Measurements from ENCODE around the gene DENND1A. TPM values are rescaled to one million over a fixed set of nuclear protein-coding genes. Genes with fewer than 3 reads are reported as not detected.

The DENND1A gene
- total RNA-seq, 1 experiment from 2014 or later: 29.7 TPM

DNA sequence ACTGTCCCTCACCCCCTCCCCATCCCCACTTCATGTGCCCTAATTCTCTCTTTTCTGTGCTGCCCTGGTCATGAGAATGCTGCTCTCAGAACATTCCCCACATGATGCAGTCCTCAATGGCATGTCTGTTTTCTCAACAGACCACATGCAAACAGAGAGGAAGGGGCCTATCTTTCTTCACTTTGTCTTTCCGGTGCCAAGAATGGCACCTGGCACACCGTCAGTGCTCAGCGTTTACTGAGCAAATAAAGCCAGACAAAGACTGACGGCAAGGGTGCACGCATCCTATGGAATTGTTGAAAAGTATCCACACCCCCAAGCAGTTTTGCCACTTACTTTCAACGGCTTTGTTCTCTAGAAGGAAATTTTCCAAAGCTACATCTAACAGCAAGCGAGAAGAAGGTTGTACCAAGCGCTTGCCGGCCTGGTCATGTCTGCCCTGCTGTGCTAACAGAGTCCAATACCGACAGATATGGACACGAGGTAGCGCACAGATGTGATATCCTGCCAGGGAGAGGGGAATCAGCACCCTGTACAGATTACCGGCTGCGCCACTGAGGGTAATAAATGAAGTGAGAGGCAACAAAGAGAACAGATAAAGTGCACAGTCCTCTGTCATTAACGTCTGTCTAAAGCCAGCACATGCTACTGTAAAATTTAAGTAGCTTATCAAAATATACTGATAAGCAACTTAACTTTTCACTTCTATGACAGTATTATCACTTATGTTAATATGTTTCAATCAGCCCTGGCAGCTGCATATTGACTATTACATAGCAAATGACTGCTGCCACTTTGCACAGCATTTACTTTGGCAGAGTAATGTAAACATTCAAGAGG is 251.7 kb downstream of the DENND1A start:
- ATAC-seq: peak; percentile 55
- H3K36me3 ChIP-seq (ENCODE audit: low read depth, low read length): no peaks in the 10 kb centered on the region
- no peaks in the 10 kb centered on the region for H3K9me3 ChIP-seq (ENCODE audit: low read length)
- DNase-seq: peak; percentile 65
- peak overlapping the region; percentile 46; the same call in 1 of the 2 replicates for H3K9ac ChIP-seq (ENCODE audit: low read length)
- H3K4me1 ChIP-seq (ENCODE audit: insufficient read depth, low read length): peaks cover 19% of the 10 kb centered on the region
- H3F3A ChIP-seq (ENCODE audit: low read length, unreplicated experiment): no peaks in the 10 kb centered on the region
- H3K9me2 ChIP-seq (replicated peaks; ENCODE audit: low read length): no peaks in the 10 kb centered on the region
- POLR2A ChIA-PET (ENCODE audit: unreplicated experiment): no interaction called here
- BruUV-seq (replicated peaks): no TSS peak
- no peak overlapping the region for H3K4me3 ChIP-seq (ENCODE audit: low read length)
- CTCF ChIA-PET: no interaction called here
- intact Hi-C loops (cut with micrococcal nuclease): no loop called here
- H3K79me2 ChIP-seq (ENCODE audit: low read length): no peaks in the 10 kb centered on the region
- TF ChIP-seq EZH2phosphoT487 (IDR thresholded peaks at IDR 0.05; ENCODE audit: borderline replicate concordance, low read length): no peak
- no peak for TF ChIP-seq EZH2 (IDR thresholded peaks at IDR 0.05; ENCODE audit: low read length, unreplicated experiment)
- TF ChIP-seq CTCF (conservative IDR thresholded peaks at IDR 0.05; ENCODE audit: low read depth, low read length): no peak
- no peaks in the 10 kb centered on the region for H4K20me1 ChIP-seq (ENCODE audit: low read length)
- H3K27ac ChIP-seq (ENCODE audit: low read length): peak overlapping the region; percentile 75
- H3K27me3 ChIP-seq (ENCODE audit: low read length): no peaks in the 10 kb centered on the region
- peak overlapping the region; percentile 63 for H3K4me2 ChIP-seq (ENCODE audit: low read length)
- H2AFZ ChIP-seq (ENCODE audit: low read length): no peak overlapping the region

GRCh38 chr9:123676869-123677268 is 253.1 kb downstream of the DENND1A start:
- TF ChIP-seq CTCF (conservative IDR thresholded peaks at IDR 0.05; ENCODE audit: low read depth, low read length): no peak
- no peak for TF ChIP-seq EZH2phosphoT487 (IDR thresholded peaks at IDR 0.05; ENCODE audit: borderline replicate concordance, low read length)
- TF ChIP-seq EZH2 (IDR thresholded peaks at IDR 0.05; ENCODE audit: low read length, unreplicated experiment): no peak
- POLR2A ChIA-PET (ENCODE audit: unreplicated experiment): no interaction called here

DNA sequence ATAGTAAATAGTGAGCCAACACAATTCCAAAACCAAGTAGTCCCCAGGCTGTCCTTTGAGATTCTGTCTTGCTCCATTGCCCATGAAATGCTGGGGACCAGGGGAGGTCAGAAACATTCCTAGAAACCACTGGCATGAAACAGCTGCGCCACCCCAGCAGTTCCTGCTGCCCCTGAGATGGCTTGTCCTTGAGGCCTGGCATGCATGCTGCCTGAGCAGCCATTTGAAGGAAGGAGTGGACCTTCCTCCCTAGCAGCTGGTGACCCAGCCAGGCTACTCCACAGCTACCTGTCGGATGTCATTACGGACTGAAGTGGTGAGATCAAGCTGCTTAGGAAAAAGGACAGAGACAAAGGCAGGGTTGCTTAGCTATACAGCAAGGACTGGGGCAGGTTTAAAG is 260.6 kb downstream of the DENND1A start:
- CTCF ChIA-PET: no interaction called here
- Histone ChIP-seq H3K27ac (ENCODE audit: low read length) (no peak overlapping the region), H4K20me1 (ENCODE audit: low read length) (no peaks in the 10 kb centered on the region), H3F3A (ENCODE audit: low read length, unreplicated experiment) (no peaks in the 10 kb centered on the region), H3K9ac (ENCODE audit: low read length) (no peak overlapping the region), H3K79me2 (ENCODE audit: low read length) (no peaks in the 10 kb centered on the region), H3K4me3 (ENCODE audit: low read length) (no peak overlapping the region), H3K36me3 (ENCODE audit: low read depth, low read length) (no peaks in the 10 kb centered on the region; the same call in 1 of the 2 replicates), H3K27me3 (ENCODE audit: low read length) (no peaks in the 10 kb centered on the region), H2AFZ (ENCODE audit: low read length) (no peak overlapping the region), H3K9me2 (replicated peaks; ENCODE audit: low read length) (no peaks in the 10 kb centered on the region), H3K4me1 (ENCODE audit: insufficient read depth, low read length) (no peaks in the 10 kb centered on the region), H3K9me3 (ENCODE audit: low read length) (no peaks in the 10 kb centered on the region), H3K4me2 (ENCODE audit: low read length) (no peak overlapping the region)
- BruUV-seq (replicated peaks): no TSS peak
- ATAC-seq (no peak), DNase-seq (no peak)
- no peak for TF ChIP-seq CTCF (conservative IDR thresholded peaks at IDR 0.05; ENCODE audit: low read depth, low read length)
- TF ChIP-seq EZH2phosphoT487 (IDR thresholded peaks at IDR 0.05; ENCODE audit: borderline replicate concordance, low read length): no peak
- TF ChIP-seq EZH2 (IDR thresholded peaks at IDR 0.05; ENCODE audit: low read length, unreplicated experiment): no peak
- intact Hi-C loops (cut with micrococcal nuclease): no loop called here
- POLR2A ChIA-PET (ENCODE audit: unreplicated experiment): no interaction called here

More at GRCh38 chr9:123676869-123677268, 253.1 kb downstream of the DENND1A start:
- no peak for ATAC-seq
- H3K27ac ChIP-seq (ENCODE audit: low read length): no peak overlapping the region
- H3K9me2 ChIP-seq (replicated peaks; ENCODE audit: low read length): no peaks in the 10 kb centered on the region
- H3K4me1 ChIP-seq (ENCODE audit: insufficient read depth, low read length): peaks cover 19% of the 10 kb centered on the region
- no peak overlapping the region for H3K4me3 ChIP-seq (ENCODE audit: low read length)
- no peaks in the 10 kb centered on the region for H4K20me1 ChIP-seq (ENCODE audit: low read length)
- H3F3A ChIP-seq (ENCODE audit: low read length, unreplicated experiment): no peaks in the 10 kb centered on the region
- no TSS peak for BruUV-seq (replicated peaks)
- no peak overlapping the region for H2AFZ ChIP-seq (ENCODE audit: low read length)
- H3K79me2 ChIP-seq (ENCODE audit: low read length): no peaks in the 10 kb centered on the region
- no peak overlapping the region for H3K9ac ChIP-seq (ENCODE audit: low read length)
- no peaks in the 10 kb centered on the region for H3K27me3 ChIP-seq (ENCODE audit: low read length)
- no peaks in the 10 kb centered on the region for H3K9me3 ChIP-seq (ENCODE audit: low read length)
- CTCF ChIA-PET: no interaction called here
- H3K4me2 ChIP-seq (ENCODE audit: low read length): no peak overlapping the region
- no peaks in the 10 kb centered on the region for H3K36me3 ChIP-seq (ENCODE audit: low read depth, low read length)
- DNase-seq: no peak
- intact Hi-C loops (cut with micrococcal nuclease): no loop called here

All from PC-3 (cell line).